Measurements from ENCODE around the gene XPOT. TPM values are rescaled to one million over a fixed set of nuclear protein-coding genes. Genes with fewer than 3 reads are reported as not detected.
A peak's percentile ranks its signal among the peaks of the same experiment; 100 is the strongest.
"Not testable (repeated sequence)": the region's sequence is repeated elsewhere in the genome, so short reads cannot be mapped to it uniquely, and the experiment has no call there.

Gene XPOT
- total RNA-seq = 10 to 100 TPM; 22.0 to 72.8 (median 32.8) TPM

GRCh38 chr12:64403707-64404469 is at the start of gene XPOT:
Gene XPOT, plus strand, starts transcription at chr12:64404392. Its CDS starts 5,644 bp downstream, at chr12:64410036.
- 20 to 39% methylated on average over 18 to 38 of the region's 60 CpGs for WGBS, 2 donors
- ATAC-seq (ENCODE audit: low FRiP score in 2 of 2) (peak; percentile 97 to 98), DNase-seq (peak; percentile 94 to 98)
- Histone ChIP-seq H3K27me3 (no peaks in the 10 kb centered on the region), H3K27ac (peak within 1 kb of the TSS; percentile 96 to 100 (median 98)), H3K36me3 (no peaks in the 10 kb centered on the region), H3K4me1 (peaks cover 8 to 28% (median 18%) of the 10 kb centered on the region in 4 donors), H3K4me3 (peak within 1 kb of the TSS; percentile 69 to 98 (median 82)), H3K9me3 (no peaks in the 10 kb centered on the region)
- TF ChIP-seq POLR2AphosphoS5 (IDR thresholded peaks at IDR 0.05) (peak; percentile 48 to 85), EP300 (IDR thresholded peaks at IDR 0.05) (no peak), POLR2A (IDR thresholded peaks at IDR 0.05) (peak in 2 of 4 donors; percentile 58 to 71), CTCF (IDR thresholded peaks at IDR 0.05) (no peak)

- peaks cover 0 to 13% (median 3%) of the 10 kb centered on the region in 4 donors for H3K9me3 ChIP-seq
- not testable (repeated sequence) for DNase-seq; H3K27ac ChIP-seq; H3K4me1 ChIP-seq; H3K27me3 ChIP-seq; H3K4me3 ChIP-seq; ATAC-seq (ENCODE audit: low FRiP score in 2 of 2); H3K36me3 ChIP-seq
- WGBS, 2 donors = 83 to 87% methylated on average over 2 of the region's 2 CpGs
Measured at GRCh38 chr12:64356209-64356608, 48.0 kb upstream of the XPOT start.

GRCh38 chr12:64361173-64361572 is 43.0 kb upstream of the XPOT start:
- not testable (repeated sequence) for H3K4me3 ChIP-seq; H3K36me3 ChIP-seq; H3K9me3 ChIP-seq; ATAC-seq (ENCODE audit: low FRiP score in 2 of 2); H3K4me1 ChIP-seq; H3K27ac ChIP-seq; DNase-seq; H3K27me3 ChIP-seq
- 83 to 93% methylated on average over 3 of the region's 3 CpGs for WGBS, 2 donors

- H3K36me3 ChIP-seq = no peaks in the 10 kb centered on the region
- no peaks in the 10 kb centered on the region for H3K27me3 ChIP-seq
- no peak overlapping the region for H3K27ac ChIP-seq
- H3K4me3 ChIP-seq = no peak overlapping the region
- DNase-seq (no peak), ATAC-seq (ENCODE audit: low FRiP score in 2 of 2) (no peak)
- no peaks in the 10 kb centered on the region for H3K9me3 ChIP-seq
- TF ChIP-seq EP300 (IDR thresholded peaks at IDR 0.05) = no peak
- TF ChIP-seq POLR2AphosphoS5 (IDR thresholded peaks at IDR 0.05) = no peak
- no peak for TF ChIP-seq POLR2A (IDR thresholded peaks at IDR 0.05)
- no peak for TF ChIP-seq CTCF (IDR thresholded peaks at IDR 0.05)
- WGBS, 2 donors = 80 to 92% methylated on average over 4 of the region's 4 CpGs
- H3K4me1 ChIP-seq = no peaks in the 10 kb centered on the region
Measured at GRCh38 chr12:64362721-64363305, 41.4 kb upstream of the XPOT start.

GRCh38 chr12:64383675-64384074 is 20.5 kb upstream of the XPOT start:
- WGBS, 2 donors = 88 to 91% methylated on average over 1 of the region's 1 CpG
- DNase-seq (no peak), ATAC-seq (ENCODE audit: low FRiP score in 2 of 2) (no peak)
- TF ChIP-seq POLR2A (IDR thresholded peaks at IDR 0.05) = no peak
- TF ChIP-seq POLR2AphosphoS5 (IDR thresholded peaks at IDR 0.05) = no peak
- TF ChIP-seq CTCF (IDR thresholded peaks at IDR 0.05) = no peak
- TF ChIP-seq EP300 (IDR thresholded peaks at IDR 0.05) = no peak
- Histone ChIP-seq H3K4me3 (no peak overlapping the region), H3K9me3 (peaks cover 0 to 9% (median 1%) of the 10 kb centered on the region in 4 donors), H3K27ac (no peak overlapping the region), H3K36me3 (no peaks in the 10 kb centered on the region), H3K27me3 (no peaks in the 10 kb centered on the region), H3K4me1 (no peaks in the 10 kb centered on the region)
